ENCODE measurements around the gene PCCA.
"Not testable (repeated sequence)": the region's sequence is repeated elsewhere in the genome, so short reads cannot be mapped to it uniquely, and the experiment has no call there.

Gene PCCA

GRCh38 chr13:100197591-100198365 is 108.9 kb downstream of the PCCA start:
- no peak for DNase-seq

- DNase-seq = no peak
These were observed 114.9 kb downstream of the PCCA start for GRCh38 chr13:100203696-100204367.

- no peak for DNase-seq
These were observed 119.1 kb downstream of the PCCA start for GRCh38 chr13:100208002-100208401.

- DNase-seq = no peak
These were observed 119.7 kb downstream of the PCCA start for GRCh38 chr13:100208626-100209025.

- DNase-seq = no peak
These were observed 121.2 kb downstream of the PCCA start for GRCh38 chr13:100209857-100210825.

- DNase-seq = no peak
These were observed 122.3 kb downstream of the PCCA start for GRCh38 chr13:100211016-100211710.

- DNase-seq = no peak
These were observed 124.1 kb downstream of the PCCA start for GRCh38 chr13:100212904-100213553.

- DNase-seq = no peak
These were observed 124.7 kb downstream of the PCCA start for GRCh38 chr13:100213576-100213975.

GRCh38 chr13:100214886-100215285 is 126.0 kb downstream of the PCCA start:
- no peak for DNase-seq

- DNase-seq = no peak
These were observed 132.3 kb downstream of the PCCA start for GRCh38 chr13:100221166-100221565.

GRCh38 chr13:100223966-100224530 is 135.2 kb downstream of the PCCA start:
- DNase-seq = not testable (repeated sequence)

GRCh38 chr13:100229603-100230002 is 140.7 kb downstream of the PCCA start:
- DNase-seq = no peak

- no peak for DNase-seq
These were observed 141.9 kb downstream of the PCCA start for GRCh38 chr13:100230769-100231149.

- DNase-seq = no peak
These were observed 142.3 kb downstream of the PCCA start for GRCh38 chr13:100231176-100231575.

- peak; percentile 18 for DNase-seq
These were observed 145.1 kb downstream of the PCCA start for GRCh38 chr13:100234006-100234405.

- no peak for DNase-seq
These were observed 145.7 kb downstream of the PCCA start for GRCh38 chr13:100234524-100235136.

- DNase-seq = peak; percentile 56
These were observed 146.5 kb downstream of the PCCA start for GRCh38 chr13:100235311-100235901.

GRCh38 chr13:100240109-100240779 is 151.4 kb downstream of the PCCA start:
- no peak for DNase-seq

- no peak for DNase-seq
These were observed 155.5 kb downstream of the PCCA start for GRCh38 chr13:100244431-100244830.

GRCh38 chr13:100245104-100245503 is 156.2 kb downstream of the PCCA start:
- DNase-seq = no peak

Measured in NCI-H1092 (cell line).